ENCODE results near the gene ADARB2.

ADARB2 gene

DNA sequence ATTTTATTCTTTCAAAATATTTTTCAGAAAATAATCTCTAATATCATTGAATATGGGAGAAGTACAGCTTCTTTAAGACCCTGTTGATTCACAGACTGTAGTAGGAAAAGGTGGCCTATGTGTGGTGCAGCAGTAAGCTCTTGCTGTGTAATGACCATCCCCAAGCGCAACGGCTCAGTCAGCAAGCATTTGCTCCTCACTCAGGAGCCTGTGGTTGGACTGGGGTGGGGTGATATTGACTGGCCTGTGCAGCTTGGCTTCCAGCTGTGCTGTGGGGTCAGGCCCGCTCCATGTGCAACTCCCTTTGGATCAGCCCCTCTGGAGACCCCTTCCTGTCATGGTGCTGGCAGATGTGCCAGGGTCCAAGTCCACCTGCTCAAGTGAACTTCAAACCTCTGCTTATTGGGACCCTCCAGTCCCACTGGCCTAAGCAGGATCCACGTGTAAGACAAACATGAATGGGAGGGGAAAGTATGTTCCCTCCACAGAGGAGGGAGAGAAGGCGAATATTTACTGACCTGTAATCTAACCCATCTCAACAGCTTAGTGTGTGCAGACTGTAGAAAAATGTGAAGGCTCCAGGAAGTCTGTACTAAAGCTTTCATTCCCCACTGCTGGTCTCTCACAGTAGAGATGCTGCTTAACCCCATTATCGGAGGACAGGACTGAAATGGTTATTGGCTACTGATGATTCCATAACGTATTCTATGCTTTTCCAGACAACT is 441.4 kb downstream of the ADARB2 start:
- FAIRE-seq: no peak

DNA sequence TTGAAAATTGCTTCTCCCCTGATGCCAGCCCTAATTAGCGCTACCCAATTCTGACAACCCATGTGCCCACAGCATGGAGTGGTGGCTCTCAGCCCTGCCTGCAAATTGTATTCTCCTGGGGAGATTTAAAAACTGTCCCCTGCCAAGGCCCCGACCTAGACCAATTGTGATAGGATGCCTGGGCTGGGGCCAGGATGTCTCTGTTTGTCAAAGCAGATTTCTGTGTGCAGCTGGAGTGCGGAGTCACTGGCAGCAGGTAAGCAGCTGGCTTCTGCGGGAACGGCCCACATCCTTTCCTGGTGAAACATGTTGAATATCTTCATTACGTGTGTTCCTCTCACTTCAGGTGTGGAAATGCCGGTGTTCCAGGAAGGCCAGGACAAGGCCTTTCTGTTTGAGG is 442.6 kb downstream of the ADARB2 start:
- no peak for FAIRE-seq

DNA sequence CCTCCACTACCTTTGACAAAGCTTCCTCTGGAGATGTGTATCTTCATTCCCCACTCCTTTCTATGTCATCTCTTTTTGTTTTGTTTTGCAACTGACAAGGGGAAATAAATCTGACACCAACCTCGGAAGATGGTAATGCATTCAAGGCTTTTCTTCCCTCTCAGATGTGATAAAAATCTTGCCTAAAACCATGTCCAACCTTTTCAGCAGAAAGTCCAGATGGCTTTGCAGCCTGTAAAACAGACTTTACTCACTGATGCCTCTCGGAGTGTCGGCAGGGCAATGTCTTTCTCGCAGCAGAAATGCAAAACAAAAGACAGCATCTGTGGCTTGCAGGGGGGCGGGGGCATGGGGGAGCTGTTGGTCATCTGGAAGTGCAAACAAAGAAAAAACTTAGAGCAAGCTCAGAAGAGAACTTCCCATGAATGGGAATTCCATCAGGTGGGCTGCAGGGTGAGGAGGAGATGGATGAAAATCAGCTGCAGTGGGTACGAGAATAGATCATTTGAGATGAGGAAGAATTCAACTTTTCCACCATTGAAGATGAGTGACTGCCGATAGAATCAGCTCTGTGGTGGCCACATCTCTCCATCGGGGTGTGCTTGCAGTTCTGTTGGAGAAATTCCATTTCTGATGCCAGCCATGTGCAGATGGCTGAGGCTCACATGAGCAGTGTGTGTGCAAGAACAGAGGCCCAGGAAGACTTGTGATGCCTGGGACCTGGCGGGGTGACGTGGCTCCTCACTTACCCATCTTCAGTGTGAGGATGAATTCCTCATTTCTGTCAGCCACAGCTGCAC is 443.5 kb downstream of the ADARB2 start:
- peak; percentile 93 for FAIRE-seq

DNA sequence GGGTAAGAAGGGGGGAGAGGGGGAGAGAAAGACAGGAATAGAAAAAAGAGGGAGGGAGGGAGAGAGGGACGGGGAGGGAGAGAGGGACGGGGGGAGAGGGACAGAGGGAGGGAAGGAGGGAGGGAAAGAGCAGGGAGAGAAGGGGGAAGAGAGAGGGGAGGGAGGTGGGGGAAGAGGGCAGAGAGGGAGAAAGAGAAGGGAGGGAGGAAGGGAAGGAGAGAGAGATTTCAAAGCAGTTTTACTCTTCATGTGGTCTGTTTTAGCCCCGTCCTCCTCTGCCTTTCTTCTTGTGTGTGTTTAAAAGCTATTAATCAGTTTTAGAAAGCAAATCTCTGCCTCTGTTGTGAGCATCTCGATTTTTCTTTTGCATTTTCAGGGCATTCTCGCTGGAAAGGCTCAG is 444.2 kb downstream of the ADARB2 start:
- FAIRE-seq: no peak

DNA sequence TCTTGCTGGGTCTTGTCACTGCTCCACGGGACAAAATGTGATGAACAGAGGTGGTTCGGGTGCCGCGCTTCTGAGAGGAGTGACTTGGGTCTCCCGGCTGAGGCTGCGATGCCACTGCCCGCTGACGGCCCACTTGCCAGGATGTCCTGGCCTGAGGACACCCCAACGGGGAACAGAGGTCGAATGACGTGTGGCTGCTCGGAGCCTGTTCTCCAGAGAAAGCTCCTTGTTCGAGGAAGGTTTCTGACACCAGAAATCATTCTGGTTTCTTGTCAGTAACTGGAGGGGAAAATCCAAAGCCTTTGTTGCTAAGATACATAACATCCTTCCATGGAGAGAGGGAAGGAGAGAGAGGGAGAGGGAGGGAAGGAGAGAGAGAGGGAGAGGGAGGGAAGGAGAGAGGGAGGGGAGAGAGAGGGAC is 444.7 kb downstream of the ADARB2 start:
- FAIRE-seq: no peak

DNA sequence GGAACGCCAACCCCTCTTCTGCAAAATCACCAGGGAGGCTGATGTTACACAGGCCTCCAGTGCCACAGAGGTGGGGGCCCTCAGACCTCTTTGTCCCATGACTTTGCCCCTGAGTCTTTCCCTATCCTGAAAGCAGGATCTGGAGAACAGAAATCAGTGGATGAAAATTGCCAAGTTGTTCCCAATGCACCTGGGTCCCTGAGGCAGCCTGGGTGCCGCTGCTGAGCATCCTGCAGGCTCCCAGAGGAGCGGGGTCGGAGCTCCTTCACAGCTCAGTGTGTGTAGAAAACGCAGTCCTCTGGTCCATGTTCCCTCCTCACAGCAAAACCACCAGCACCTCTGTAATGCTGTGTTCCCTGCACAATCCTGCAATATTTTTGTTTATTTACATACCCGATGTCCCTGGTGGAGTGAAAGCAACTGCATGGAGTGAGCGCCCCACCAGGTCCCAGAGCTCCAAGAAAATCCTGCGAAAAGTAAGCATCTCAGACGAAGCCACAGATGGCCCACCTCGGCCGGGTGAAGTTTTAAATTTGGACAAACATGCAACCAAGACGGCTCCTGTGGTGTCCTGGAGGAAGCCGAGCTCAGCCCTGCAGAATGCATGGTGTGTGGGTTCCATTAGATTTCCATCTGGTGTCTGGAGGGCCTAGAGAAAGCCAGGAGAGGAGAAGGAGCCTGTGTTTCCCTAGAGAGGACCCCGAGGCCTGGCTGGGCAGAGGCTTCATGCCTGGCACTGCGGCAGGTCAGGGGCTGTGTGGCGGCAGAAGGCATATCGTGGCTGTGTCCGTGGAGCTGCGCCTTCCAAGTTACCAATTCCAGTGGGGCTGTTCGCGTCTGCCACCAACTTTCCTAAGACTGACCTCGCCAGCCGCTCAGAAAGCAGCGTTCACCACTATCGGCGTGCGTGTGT is 445.9 kb downstream of the ADARB2 start:
- no peak for FAIRE-seq

DNA sequence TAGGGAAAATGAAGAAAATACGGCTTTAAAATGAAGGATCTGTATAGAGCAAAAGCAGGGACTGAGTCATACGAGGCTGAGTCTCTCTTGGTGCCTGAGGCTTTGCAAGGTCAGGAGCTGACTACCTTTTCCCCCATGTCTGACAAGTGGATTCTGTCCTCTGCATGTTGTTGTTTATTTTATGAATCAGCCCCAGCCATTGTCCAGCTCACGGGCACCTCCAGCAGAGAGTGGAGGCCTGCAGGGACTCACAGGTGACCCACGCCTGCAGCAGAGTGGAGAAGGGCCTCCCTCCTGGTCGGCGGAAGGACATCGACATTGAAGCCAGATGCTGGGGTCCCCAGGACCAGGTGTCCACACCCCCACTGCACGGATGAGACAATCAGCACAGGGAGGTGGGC is 447.3 kb downstream of the ADARB2 start:
- no peak for FAIRE-seq

DNA sequence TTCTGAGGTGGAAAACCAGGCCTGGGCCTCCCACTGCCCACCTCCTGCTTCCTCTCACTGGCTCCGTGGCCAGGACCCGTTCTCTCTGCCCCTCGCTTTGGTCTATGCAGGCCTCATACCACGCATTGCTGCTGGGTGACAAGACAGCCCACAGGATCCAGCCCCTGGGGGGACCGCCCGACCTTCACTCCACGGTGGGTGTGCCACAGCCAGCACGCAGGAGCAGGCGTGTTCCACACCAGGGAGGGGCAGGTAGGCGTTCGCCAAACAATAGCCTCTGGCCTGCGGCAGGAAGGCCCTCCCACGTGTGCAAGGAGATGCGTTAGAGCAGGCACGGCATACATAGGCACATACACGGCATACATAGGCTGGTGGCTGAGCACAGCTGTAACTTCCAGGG is 447.7 kb downstream of the ADARB2 start:
- no peak for FAIRE-seq

DNA sequence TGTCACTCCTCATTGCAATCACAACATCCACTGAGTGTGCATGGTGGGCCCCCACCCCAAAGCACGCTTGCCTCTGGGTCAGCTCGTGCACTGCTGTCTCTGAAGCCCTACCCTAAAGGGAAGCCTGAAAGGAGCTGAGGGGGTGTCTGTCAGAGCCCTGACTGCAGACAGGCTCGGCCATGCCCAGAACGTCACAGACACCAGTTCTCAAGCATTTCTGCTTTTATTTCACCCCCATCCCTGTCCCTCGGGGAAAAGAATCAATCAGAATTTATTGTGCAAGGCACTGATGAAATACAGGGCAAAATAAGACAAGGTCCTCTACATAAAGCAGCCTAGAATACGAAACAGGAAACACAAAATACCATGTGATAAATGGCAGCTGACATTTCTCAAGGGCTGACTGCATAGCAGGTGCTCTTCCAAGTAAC is 449.3 kb downstream of the ADARB2 start:
- no peak for FAIRE-seq

DNA sequence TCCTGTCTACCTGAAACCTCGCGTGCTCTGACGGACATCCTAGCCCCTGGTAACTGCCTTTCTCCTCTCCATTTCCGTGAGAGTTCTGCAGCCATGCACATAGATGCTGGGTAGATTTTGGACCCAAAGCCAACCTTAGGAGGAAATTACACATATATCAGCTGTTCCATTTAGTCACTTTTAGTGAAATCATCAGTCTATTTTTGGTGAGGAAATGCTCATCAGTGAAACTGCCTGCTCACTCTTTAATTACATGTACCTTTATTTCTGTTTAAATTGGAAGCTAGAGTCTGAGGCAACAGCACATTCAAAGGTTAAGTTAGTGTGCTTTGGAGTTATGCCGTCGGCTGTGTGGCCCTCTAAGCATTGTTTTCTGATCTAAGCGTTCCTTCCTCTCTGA is 449.8 kb downstream of the ADARB2 start:
- FAIRE-seq: no peak

DNA sequence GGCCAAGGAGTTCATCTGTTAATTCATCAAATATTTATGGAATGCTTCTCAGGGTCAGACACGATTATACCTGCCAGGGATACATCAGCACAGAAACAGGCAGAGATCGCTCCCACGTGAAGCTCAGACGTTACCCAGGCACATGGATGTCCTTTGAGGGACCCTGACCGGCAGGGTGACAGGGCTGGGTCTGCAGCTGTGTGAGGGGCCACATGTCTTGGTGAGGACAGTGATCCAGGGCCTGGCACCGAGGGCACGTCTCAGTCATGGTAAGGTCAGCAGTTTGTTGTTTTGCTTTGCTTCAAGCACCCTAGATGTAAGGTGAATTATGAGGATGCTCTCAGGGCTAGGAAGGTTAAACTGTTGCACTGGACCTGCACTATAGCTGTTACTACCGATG is 453.2 kb downstream of the ADARB2 start:
- FAIRE-seq: no peak

DNA sequence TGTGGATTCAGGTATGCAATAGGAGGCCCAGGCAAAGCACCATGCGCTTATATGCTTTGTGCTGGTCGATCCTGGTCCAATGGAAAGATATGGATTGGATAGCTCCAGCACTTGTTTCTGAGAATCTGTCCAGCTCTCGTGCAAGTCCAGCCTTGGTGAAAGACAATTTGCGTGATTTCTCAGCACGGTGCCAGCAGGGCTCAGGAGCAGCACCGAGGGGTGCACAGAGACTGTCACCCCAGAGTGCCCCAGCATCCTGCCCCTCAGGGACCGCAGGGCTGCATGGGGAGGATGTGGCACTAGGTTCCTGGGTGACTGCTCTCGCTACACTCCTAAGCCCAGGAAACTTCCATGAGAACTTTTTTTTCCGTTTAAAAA is 455.9 kb downstream of the ADARB2 start:
- no peak for FAIRE-seq

DNA sequence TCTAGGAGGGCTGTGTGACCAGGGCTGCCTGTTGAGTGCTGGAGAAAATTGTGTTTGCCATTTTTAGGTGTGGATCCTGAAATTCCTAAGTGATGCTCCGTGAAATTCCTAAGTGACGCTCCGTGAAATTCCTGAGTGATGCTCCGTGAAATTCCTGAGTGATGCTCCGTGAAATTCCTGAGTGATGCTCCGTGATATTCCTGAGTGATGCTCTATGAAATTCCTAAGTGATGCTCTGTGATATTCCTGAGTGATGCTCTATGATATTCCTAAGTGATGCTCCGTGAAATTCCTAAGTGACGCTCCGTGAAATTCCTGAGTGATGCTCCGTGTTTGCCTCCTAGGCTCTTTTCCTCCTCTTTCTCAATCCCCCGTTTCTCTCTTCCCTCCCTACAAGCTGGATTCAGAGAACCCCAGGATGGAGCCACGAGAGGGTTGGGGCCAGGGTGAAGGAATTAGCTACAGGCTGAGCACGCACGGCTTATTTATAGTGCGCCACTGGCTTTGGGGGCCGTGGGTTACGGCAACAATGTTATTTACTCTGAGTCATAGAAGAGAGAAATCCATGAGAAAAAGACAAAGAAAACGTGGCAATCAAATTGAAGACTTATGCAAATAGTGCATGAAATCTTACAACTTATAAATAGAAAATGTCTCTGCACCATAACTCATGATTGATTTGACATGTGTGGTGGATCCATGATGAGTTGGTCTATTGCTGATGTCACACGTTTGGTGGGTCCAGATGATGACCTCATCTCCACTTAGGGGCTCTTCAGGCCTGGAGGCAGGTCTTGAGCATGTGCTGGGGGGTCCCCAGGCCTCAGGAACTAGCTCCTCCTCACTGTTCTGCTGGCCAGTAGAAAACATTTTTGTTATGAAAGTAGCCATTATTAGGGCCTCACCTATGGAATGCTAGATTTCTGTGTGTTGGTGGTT is 456.6 kb downstream of the ADARB2 start:
- FAIRE-seq: no peak

DNA sequence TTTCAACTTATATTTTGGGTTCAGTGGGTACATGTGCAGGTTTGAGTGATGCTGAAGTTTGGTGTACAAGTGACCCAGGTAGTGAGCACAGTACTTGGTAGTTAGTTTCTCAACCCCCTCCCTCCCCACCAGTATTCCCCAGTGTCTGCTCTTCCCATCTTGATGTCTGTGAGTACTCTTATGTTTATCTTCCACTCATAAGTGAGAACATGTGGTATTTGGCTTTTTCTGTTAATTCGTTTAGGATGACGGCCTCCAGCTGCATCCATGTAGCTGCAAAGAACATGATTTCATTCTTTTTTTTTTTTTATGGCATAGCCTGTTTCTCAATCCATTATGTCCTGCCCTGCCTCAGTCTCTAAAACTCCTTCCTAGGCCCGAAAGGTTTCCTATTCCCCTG is 459.0 kb downstream of the ADARB2 start:
- FAIRE-seq: no peak

DNA sequence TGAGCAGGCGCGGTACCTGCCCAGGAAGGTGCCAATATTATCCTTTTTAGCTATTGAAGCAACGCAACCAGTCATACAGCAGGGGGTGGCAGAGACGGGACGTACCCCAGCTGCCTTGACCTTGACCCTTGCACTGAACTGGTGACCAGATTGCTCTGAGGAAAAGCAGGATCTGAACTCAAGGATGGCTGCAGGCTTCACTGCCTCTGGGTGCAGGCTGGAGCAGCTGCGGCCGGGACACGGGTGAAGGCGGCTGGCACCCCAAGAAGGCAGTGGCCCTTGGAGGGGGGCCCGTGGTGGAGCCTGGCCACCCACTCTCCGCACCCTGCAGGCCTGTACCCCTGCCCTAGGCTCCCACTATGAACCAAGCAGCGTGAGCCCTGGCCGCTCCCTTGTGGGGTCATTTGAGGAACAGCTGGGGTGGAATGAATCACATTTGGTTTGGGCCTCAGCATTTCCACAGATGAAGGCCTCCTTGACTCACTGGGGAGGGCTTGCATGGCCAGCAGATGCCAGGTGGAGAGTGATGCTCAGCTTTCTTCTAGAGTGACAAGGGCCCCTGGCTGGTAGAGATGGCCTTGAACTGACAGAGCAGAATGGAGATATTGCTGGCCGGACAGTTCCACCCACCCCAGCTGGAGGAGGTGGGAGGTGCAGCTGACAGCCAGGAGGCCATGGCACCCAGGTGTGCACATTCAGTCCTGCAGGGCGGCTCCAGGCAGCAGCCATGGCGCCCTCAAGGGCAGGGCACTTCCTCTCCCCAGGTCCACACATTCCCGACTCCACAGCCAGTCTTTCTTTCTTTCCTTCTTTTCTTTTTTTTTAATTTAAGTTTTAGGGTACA is 462.4 kb downstream of the ADARB2 start:
- no peak for FAIRE-seq

DNA sequence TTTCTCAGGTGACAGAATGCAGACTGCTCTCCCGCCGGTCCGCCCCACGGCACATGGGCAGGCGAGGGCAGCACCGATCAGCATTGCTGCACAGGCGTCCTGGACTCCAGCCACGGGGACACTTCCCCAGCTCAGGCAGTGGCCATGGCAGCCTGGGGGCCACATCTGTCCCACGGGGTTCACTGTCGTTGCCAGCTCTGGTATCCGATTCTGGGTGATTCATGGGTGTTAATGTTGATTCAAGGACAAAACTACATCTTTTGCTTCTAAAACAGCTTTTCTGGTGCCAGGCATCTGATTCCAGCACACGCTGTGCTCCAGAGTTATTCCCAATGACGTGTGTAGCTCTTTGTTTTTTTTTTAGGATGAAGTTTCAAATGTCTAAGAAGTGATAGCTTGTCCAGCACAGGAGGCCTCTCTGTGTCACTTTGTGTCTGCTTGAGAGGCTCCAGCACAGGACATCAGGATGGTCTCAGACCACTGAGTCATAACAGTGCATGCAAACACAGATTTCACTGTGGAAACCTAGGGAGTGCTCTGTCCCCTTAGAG is 463.1 kb downstream of the ADARB2 start:
- FAIRE-seq: no peak

DNA sequence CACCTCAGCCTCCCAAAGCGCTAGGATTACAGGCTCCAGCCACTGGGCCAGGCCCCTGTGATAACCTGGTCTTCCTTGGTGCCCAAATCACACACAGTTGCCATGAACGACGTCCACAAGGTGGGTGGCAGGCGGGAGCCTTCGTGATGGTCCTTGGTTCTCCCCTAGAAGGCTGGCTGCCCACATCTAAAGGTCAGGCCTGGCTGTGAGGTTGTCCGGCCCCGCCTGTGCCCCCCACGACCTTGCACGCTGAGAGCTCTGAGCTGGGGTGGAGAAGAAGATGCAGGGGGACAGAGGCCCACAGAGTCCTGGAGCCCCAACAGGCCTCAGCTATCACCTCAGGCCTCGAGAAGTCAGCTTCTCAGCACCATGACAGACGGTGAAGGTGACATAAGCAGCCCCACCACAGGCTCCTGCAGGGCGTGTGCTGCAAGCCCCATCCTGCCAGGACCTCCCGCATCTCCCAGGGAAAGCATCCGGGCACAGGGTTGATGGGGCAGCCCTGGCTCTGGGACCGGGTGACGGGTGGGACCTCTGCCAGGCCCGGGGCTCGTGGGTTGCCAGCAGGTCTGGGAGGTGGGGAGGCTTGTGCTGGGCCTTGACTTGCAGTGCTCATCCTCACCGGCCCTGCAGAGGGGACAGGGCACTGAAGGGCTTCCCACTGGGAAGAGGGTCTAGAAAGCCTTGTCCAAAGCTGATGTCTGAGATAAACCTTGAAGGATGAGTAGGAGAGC is 463.8 kb downstream of the ADARB2 start:
- FAIRE-seq: no peak

DNA sequence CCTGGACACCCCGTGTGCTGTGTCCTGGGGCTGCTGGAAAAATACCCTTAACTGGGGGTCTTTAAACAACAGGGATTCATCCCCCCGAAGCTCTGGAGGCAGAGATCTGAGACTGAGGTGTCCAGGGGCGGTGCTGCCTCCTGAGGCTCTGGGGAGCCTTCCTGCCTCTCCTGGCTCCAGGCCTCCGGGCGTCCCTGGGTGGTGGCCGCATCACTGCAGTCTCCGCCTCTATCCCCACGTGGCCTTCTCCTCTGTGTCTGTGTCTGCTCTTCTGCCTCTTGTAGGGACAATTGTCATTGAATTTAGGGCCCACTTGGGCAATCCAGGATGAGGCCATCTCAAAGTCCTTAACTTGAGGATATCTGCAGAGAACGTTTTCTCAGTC is 464.6 kb downstream of the ADARB2 start:
- no peak for FAIRE-seq

DNA sequence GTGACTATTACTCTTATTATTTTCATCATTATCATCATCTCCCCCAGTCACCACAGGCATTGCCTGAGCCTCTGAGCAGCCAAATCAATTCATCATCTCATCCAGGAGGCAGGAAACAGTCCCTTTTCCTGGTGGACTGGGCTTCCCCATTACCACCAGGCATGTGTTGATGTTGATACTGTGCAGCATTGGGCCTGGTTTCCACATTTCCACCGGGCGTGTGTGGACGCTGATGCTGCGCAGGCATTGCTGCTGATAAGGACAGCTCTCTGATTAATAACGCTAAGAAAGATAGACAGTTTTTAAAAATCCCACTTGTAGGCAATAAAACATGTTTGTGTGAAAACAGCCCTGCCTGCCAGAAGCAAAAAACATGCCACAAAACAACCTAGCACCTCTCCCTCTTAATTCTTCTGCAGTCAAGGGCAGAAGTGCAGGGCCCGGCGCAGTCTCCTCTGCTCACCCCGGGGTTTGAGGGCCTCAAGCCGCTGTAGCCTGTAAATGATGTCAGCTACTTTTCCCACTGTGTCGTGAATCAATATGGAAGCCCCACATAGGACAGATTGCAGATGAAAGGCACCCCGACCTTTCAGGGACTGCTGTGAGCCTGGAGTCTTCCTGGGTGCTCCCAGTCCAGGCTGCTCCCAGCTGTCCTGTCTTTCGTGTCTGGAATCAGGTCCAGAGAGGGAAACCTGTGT is 465.1 kb downstream of the ADARB2 start:
- FAIRE-seq: no peak

DNA sequence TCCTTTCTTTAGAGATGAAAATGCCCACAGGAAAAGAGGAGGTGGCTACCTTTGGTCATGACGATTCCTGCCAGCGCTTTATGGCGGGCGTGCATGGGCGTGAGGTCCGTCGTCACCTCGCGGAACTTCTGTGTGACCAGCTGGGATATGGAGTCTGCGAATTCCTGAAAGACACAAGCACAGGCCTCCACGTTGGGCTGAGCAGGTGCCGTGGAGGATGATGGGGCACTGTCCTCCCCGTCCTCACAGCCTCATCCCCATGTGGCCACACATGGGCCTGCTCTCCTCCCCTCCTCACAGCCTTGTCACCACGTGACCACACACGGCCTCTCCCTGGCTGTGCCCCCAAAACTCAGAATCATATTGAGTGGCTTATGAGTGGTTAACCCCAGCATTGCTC is 466.4 kb downstream of the ADARB2 start:
- FAIRE-seq: no peak
